ENCODE data around the gene ZNF416.
A peak's percentile ranks its signal among the peaks of the same experiment; 100 is the strongest.

Gene ZNF416

DNA sequence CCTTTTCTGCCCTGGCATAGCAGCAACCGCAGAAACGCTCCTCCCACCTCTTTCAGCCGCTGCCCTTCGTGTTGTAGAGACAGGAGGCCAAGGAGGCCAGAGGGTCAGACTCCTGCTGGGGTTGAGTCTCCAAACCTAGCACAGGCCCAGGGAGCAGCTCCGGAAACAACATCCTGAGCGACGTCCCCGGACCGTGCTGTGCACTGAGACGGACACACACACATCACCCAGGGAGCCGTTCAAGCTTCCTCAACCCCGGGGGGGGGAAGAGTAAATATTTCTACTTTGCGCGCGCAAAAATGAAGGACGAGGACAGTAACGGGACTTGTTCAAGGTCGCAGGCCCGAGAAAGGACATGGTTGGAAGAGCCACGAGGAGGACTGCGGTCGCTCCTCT, 19.7 kb downstream of the ZNF416 start:
- no peak for DNase-seq (ENCODE audit: low spot score)

DNA sequence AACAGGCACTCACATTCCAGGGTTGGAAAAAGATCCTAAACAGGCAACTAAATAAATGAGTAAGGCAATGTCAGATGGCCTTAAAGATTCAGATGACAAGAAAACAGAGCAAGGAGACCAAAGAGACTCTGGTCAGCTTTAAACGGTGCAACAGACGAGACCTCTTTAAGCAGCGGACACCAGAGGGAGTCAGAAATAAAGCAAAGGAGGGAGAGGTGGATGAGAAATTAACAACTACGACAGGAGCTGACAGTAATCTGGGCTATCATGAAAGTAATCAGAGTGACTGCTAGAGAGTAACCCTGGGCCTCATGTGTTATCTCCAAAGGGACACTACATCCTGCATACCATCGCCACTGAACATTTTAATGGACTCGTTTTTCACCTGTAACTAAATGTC, 20.2 kb downstream of the ZNF416 start:
- no peak for DNase-seq (ENCODE audit: low spot score)

DNA sequence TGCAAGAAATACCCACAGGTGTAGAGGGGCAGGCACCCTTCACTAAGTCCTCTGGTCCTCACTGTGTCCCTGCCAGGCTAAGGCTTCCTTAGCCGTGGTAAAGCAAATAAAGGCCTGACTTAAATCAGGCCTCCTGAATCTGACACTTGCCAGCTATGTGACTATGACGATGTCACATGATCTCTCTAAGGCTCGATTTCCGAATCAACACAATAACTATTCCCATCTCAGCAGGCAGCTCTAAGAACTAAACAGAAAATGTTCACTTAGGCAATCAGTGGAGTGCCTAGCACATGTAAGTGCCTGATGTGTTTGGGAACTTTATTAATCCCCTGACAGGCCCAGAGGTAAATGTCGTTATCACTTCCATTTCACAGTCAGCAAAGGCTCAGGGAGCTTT, 21.1 kb downstream of the ZNF416 start:
- no peak for DNase-seq (ENCODE audit: low spot score)

DNA sequence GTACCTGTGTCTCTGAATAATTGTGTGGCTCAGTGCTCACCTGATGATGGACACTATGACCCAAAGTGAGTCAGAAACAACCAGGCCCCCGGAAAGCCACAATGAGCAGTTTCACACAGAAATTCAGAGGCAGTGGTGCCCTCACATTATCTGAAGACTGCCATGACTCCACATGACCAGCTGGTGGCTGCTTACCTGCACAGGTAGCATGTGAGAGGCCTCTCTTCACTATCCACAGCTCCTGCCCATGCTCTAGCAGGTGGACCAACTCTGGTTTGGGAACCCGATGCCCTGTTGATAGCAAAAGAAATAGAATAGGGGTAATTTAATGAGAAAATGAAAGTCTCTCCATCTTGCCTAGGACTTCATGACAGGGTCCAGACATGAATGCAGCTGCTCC, 26.3 kb downstream of the ZNF416 start:
- DNase-seq (ENCODE audit: low spot score) = no peak

DNA sequence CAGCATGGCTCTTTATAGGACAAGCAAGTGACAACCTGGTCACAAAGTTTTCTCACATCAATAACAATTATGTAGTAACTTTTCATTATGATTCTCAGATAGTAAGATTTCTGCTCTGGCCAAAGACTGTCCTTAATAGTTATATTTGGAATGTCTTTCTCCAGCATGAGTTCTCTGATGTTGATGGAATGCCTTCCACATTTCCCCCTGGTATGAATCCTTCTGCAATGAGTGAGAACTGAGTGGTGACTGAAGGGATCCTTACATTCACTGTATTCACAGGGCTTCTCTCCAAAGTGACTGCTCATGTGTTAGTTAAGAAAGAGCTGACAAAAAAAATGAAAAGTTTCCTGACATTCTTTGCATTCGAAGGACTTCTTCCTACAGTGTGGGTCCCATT, 32.2 kb downstream of the ZNF416 start:
- DNase-seq (ENCODE audit: low spot score) = no peak

DNA sequence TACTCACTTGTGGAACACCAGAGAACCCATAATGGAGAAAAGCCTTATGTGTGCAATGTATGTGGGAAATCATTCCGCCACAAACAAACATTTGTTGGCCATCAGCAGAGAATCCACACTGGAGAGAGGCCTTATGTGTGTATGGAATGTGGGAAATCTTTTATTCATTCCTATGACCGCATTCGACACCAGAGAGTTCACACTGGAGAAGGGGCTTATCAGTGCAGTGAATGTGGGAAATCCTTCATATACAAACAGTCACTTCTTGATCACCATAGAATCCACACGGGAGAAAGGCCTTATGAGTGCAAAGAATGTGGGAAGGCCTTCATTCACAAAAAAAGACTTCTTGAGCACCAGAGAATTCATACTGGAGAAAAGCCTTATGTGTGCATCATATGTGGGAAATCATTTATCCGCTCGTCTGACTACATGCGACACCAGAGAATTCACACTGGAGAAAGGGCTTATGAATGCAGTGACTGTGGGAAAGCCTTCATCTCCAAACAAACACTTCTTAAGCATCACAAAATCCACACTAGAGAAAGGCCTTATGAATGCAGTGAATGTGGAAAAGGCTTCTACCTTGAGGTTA, 40.7 kb downstream of the ZNF416 start:
- no peak for DNase-seq (ENCODE audit: low spot score)

DNA sequence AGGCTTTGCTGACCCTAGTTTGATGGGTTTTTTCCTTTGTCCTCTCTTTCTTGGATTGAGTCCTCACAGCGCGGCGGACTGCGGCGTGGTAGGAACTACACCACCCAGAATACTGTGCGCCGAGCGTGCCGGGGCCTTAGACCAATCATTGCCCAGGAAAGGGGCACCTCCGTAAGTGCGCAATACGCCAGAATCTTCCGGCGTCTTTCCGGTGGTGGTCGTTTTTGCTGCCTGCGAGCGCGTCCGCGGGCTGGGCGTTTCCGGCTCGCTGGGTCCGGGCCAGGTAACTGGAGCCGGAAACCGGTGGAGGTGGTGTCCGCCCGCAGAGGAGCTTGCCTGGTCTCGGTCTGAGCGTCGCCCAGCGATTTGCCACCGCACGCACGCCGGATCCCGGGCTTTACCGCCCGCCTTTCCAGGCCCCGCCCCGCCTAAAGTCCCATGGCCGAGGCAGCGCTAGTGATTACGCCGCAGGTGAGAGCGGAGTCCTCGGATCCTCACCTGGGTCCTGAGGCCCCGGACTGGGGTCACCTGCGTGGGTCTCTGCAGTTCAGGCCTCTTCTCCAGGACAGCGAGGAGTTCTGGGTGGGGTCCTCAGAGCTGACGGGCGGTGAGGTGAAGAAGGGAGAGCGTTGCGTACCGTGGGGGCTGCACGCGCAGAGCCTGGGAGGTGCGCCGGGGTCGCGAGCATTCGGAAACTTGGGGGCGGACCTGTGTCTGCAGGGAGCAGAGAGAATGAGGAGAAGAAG, 51.4 kb downstream of the ZNF416 start, which contains the start of gene ZNF549:
Gene ZNF549 (plus strand): TSS at position 221 of the 746 bp plus-strand sequence. CDS start 218 bp downstream, at position 439.
- peak; percentile 90 for DNase-seq (ENCODE audit: low spot score)

Measured in CD4-positive, alpha-beta T cell treated with Interleukin-6 at 100 ng/mL for 8 hours (primary cell).